Activated naive CD8-positive, alpha-beta T cell treated with anti-CD3 and anti-CD28 coated beads, Interleukin-2, amount 50 U/mL, for 16 hours (primary cell): ENCODE results near the gene LTB4R.
"Not testable (repeated sequence)": the region's sequence is repeated elsewhere in the genome, so short reads cannot be mapped to it uniquely, and the experiment has no call there.

Experiments used
- DNase-seq: peaks from one replicate; pipeline ENCODE4 v3.0.0-alpha.2; 2020; ENCODE audit warnings: low read depth, low spot score

The LTB4R gene

GRCh38 chr14:24343795-24344660 lies 32.7 kb downstream of the LTB4R start:
- DNase-seq, result no peak

GRCh38 chr14:24347134-24347533 lies 35.8 kb downstream of the LTB4R start:
- no peak for DNase-seq

GRCh38 chr14:24348186-24348585 lies 36.9 kb downstream of the LTB4R start:
- DNase-seq, result no peak

- no peak for DNase-seq
These were observed 38.4 kb downstream of the LTB4R start for GRCh38 chr14:24349742-24350141.

GRCh38 chr14:24351517-24351916 lies 40.2 kb downstream of the LTB4R start:
- no peak for DNase-seq

GRCh38 chr14:24353559-24354481 lies 42.5 kb downstream of the LTB4R start:
- DNase-seq, result no peak

- DNase-seq, result not testable (repeated sequence)
These were observed 43.2 kb downstream of the LTB4R start for GRCh38 chr14:24354482-24354825.

- DNase-seq, result no peak
These were observed 43.7 kb downstream of the LTB4R start for GRCh38 chr14:24355009-24355408.

GRCh38 chr14:24356208-24356607 lies 44.9 kb downstream of the LTB4R start:
- no peak for DNase-seq

GRCh38 chr14:24360281-24360680 lies 49.0 kb downstream of the LTB4R start:
- no peak for DNase-seq

GRCh38 chr14:24361326-24361725 lies 50.0 kb downstream of the LTB4R start:
- no peak for DNase-seq

GRCh38 chr14:24362241-24362960 lies 51.1 kb downstream of the LTB4R start:
- no peak for DNase-seq

- no peak for DNase-seq
These were observed 52.1 kb downstream of the LTB4R start for GRCh38 chr14:24363401-24363800.

- DNase-seq, result no peak
These were observed 53.5 kb downstream of the LTB4R start for GRCh38 chr14:24364841-24365240.

- DNase-seq, result peak; percentile 40
These were observed 54.5 kb downstream of the LTB4R start for GRCh38 chr14:24365600-24366412.

- DNase-seq, result no peak
These were observed 55.1 kb downstream of the LTB4R start for GRCh38 chr14:24366413-24366720.

- DNase-seq, result no peak
These were observed 55.6 kb downstream of the LTB4R start for GRCh38 chr14:24366721-24367513.
